Prostate gland (tissue), 2 donors: Measurements from ENCODE around the gene FRZB.
"Not testable (repeated sequence)": the region's sequence is repeated elsewhere in the genome, so short reads cannot be mapped to it uniquely, and the experiment has no call there.

Experiments
- CTCF ChIP-seq, 4 experiments: fragments of 200-600 bp in 2 of 4; fragments of 450-650 bp in 2 of 4; sonication (generic) in 2 of 4; IDR thresholded peaks; 1 replicate in 3 of 4; 2 replicates in 1 of 4; pipeline ENCODE4 v1.5.1; 2016 to 2019; ENCODE audit warnings: antibody characterized with exemption in 4 of 4, mild to moderate bottlenecking in 2 of 4, moderate library complexity in 2 of 4
- POLR2A ChIP-seq: fragments of 450-650 bp; IDR thresholded peaks from one replicate; pipeline ENCODE4 v1.6.1; 2016; ENCODE audit warnings: antibody characterized with exemption, mild to moderate bottlenecking

- not testable (repeated sequence) for TF ChIP-seq CTCF (IDR thresholded peaks at IDR 0.05); POLR2A
These were observed 26.6 kb upstream of the FRZB start for GRCh38 chr2:182893035-182893434.
